ENCODE results near the gene YARS1. TPM values are rescaled to one million over a fixed set of nuclear protein-coding genes. Genes with fewer than 3 reads are reported as not detected.

Gene YARS1
- total and polyA plus RNA-seq, 4 donors, result 31.6 to 94.0 (median 52.6) TPM

DNA sequence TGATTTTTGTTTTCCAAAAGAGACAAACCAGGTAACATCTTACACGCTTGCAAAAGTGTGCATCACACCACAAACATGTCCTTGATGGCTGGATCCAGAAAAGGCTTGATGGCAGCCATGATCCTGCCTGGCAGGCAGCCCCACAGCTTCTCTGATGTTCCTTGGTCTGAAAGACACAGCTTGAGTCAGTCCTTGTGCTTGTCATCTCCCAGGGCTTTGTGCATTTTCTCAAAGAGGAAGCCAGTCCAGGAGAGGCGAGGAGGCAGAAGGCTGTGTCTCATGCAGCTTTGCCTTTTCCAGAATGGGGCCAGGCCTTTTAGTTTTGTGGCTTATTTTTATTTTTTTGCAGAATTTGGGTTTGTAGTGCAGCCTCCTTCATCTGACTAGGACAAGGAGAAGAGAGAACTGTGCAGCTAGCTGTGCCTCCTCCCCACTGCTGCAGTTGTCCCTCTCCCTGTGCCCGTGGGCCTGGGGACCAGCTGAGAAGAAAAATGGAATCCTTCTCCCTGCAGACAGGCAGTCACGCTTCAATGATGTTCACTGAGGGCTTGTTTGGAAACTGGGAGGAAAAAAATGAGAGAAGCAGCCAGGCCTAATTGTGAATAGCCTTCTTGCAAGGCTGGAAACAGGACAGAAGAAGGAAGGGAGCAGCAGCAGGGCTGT, 46.2 kb upstream of the YARS1 start:
- Histone ChIP-seq H3K4me1 (ENCODE audit: control insufficient read depth in 4 of 4, insufficient read depth in 4 of 4, low read length in 3 of 4) (peaks cover 4 to 31% (median 24%) of the 10 kb centered on the region in 4 donors), H3K9ac (ENCODE audit: low read depth in 1 of 2, low read length in 2 of 2) (no peak overlapping the region), H3K36me3 (ENCODE audit: control insufficient read depth in 4 of 4, insufficient read depth in 3 of 4, low read depth in 1 of 4, low read length in 3 of 4) (peaks cover 0 to 17% (median 3%) of the 10 kb centered on the region in 4 donors), H3K4me3 (ENCODE audit: low read depth in 1 of 3, low read length in 3 of 3) (no peak overlapping the region), H3K27me3 (ENCODE audit: control insufficient read depth in 4 of 4, insufficient read depth in 4 of 4, low read length in 3 of 4) (no peaks in the 10 kb centered on the region), H3K27ac (ENCODE audit: low read depth in 1 of 2, low read length in 2 of 2) (peak overlapping the region in 1 of 2 donors; percentile 92), H3K9me3 (ENCODE audit: control insufficient read depth in 4 of 4, low read length in 3 of 4) (no peaks in the 10 kb centered on the region)
- 96% methylated on average over 4 of the region's 4 CpGs for WGBS
- TF ChIP-seq CTCF (IDR thresholded peaks at IDR 0.05; ENCODE audit: low read depth, low read length, missing input control), result no peak
- TF ChIP-seq, protein P1, sequence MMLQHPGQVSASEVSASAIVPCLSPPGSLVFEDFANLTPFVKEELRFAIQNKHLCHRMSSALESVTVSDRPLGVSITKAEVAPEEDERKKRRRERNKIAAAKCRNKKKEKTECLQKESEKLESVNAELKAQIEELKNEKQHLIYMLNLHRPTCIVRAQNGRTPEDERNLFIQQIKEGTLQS (IDR thresholded peaks at IDR 0.05), result no peak
- TF ChIP-seq GABPA (IDR thresholded peaks at IDR 0.05 in 1 of 2, conservative IDR thresholded peaks at IDR 0.05 in 1 of 2), result no peak
- TF ChIP-seq, protein P2, sequence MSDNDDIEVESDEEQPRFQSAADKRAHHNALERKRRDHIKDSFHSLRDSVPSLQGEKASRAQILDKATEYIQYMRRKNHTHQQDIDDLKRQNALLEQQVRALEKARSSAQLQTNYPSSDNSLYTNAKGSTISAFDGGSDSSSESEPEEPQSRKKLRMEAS (IDR thresholded peaks at IDR 0.05), result no peak
- TF ChIP-seq HNF4G (IDR thresholded peaks at IDR 0.05), result no peak
- no peak for TF ChIP-seq RAD21 (IDR thresholded peaks at IDR 0.05)
- no peak for TF ChIP-seq EGR1 (IDR thresholded peaks at IDR 0.05; ENCODE audit: low read depth in 2 of 2)
- TF ChIP-seq JUND (IDR thresholded peaks at IDR 0.05), result no peak
- TF ChIP-seq HNF4A (conservative IDR thresholded peaks at IDR 0.05), result no peak
- TF ChIP-seq TAF1 (conservative IDR thresholded peaks at IDR 0.05), result no peak
- no peak for TF ChIP-seq FOXA2 (IDR thresholded peaks at IDR 0.05)
- TF ChIP-seq SP1 (IDR thresholded peaks at IDR 0.05), result no peak
- no peak for TF ChIP-seq NR2F2 (IDR thresholded peaks at IDR 0.05)
- TF ChIP-seq FOXA1 (IDR thresholded peaks at IDR 0.05), result no peak
- no peak for TF ChIP-seq REST (IDR thresholded peaks at IDR 0.05)
- TF ChIP-seq RXRA (IDR thresholded peaks at IDR 0.05), result no peak
- no peak for TF ChIP-seq YY1 (IDR thresholded peaks at IDR 0.05)
- DNase-seq (ENCODE audit: low spot score), result no peak

Measured in liver (tissue), 9 donors.